Fibroblast of lung (primary cell): Measurements from ENCODE around the gene CSKMT. TPM values are rescaled to one million over a fixed set of nuclear protein-coding genes. Genes with fewer than 3 reads are reported as not detected.

Experiments
- DNase-seq, 2 donors: peaks; one replicate each; pipeline versions ENCODE4 v3.0.0 to v3.0.0-alpha.2; 2010; ENCODE audit warnings: low read depth in 2 of 2
- H2AFZ ChIP-seq: 2 replicates; pipeline ENCODE4 v1.5.1; 2012; ENCODE audit warnings: low read length, control low read depth, inconsistent platforms
- H3K27ac ChIP-seq: 2 replicates; pipeline ENCODE4 v1.5.1; 2011; ENCODE audit warnings: low read length, control low read depth; ENCODE audit not compliant: insufficient read depth
- H3K27me3 ChIP-seq: 2 replicates; pipeline ENCODE4 v1.5.1; 2011; ENCODE audit warnings: mild to moderate bottlenecking, low read length; ENCODE audit not compliant: control insufficient read depth, insufficient read depth
- H3K36me3 ChIP-seq: 2 replicates; pipeline ENCODE4 v1.5.1; 2011; ENCODE audit warnings: low read length; ENCODE audit not compliant: control insufficient read depth, insufficient read depth
- H3K4me1 ChIP-seq: 2 replicates; pipeline ENCODE4 v1.5.1; 2011; ENCODE audit warnings: low read length; ENCODE audit not compliant: control insufficient read depth, insufficient read depth; ENCODE audit errors: extremely low read depth
- H3K4me2 ChIP-seq: 2 replicates; pipeline ENCODE4 v1.5.1; 2011; ENCODE audit warnings: low read length, control low read depth; ENCODE audit not compliant: insufficient read depth; ENCODE audit errors: extremely low read depth
- H3K4me3 ChIP-seq, 4 experiments: fragments of 200-600 bp in 1 of 4; sonication (generic) in 1 of 4; replicated peaks in 1 of 4; 2 replicates each; pipeline ENCODE4 v1.5.1; 2011 to 2016; ENCODE audit warnings: low read length in 4 of 4, low read depth in 3 of 4, mild to moderate bottlenecking in 3 of 4, control low read depth in 2 of 4, inconsistent platforms in 1 of 4, mixed read lengths in 1 of 4; ENCODE audit not compliant: insufficient read depth in 1 of 4; ENCODE audit errors: control extremely low read depth in 1 of 4
- H3K79me2 ChIP-seq: 2 replicates; pipeline ENCODE4 v1.5.1; 2012; ENCODE audit warnings: mild to moderate bottlenecking, low read length, inconsistent platforms; ENCODE audit not compliant: control insufficient read depth, insufficient read depth
- H3K9ac ChIP-seq: 2 replicates; pipeline ENCODE4 v1.5.1; 2011; ENCODE audit warnings: mild to moderate bottlenecking, low read length, control low read depth; ENCODE audit not compliant: insufficient read depth
- H3K9me3 ChIP-seq: 2 replicates; pipeline ENCODE4 v1.5.1; 2012; ENCODE audit warnings: low read depth, low read length; ENCODE audit not compliant: control insufficient read depth, insufficient read depth
- H4K20me1 ChIP-seq: 2 replicates; pipeline ENCODE4 v1.5.1; 2011; ENCODE audit warnings: low read length; ENCODE audit not compliant: control insufficient read depth, insufficient read depth; ENCODE audit errors: extremely low read depth
- CTCF ChIP-seq, 2 donors: IDR thresholded peaks in 1 of 2; conservative IDR thresholded peaks in 1 of 2; 1 replicate in 1 of 2; 2 replicates in 1 of 2; pipeline ENCODE4 v1.5.1; 2011 to 2012; ENCODE audit warnings: low read length in 2 of 2, control low read depth in 1 of 2, inconsistent platforms in 1 of 2, low read depth in 1 of 2, mild to moderate bottlenecking in 1 of 2
- EZH2 ChIP-seq: IDR thresholded peaks from 2 replicates; pipeline ENCODE4 v1.5.1; 2012; ENCODE audit warnings: low read length, control low read depth, mild to moderate bottlenecking; ENCODE audit errors: missing control alignments
- polyA plus RNA-seq, 2 donors: library from polyadenylated mRNA; depleted of rRNA in 1 of 2; stranded (reverse) in 1 of 2; unstranded in 1 of 2; fragments of >200 nt; gene quantifications; 2 replicates each; pipeline ENCODE4 v1.2.1, GENCODE V29; 2011 to 2012; ENCODE audit warnings: missing spikeins in 1 of 2
- total RNA-seq: library from RNA; depleted of rRNA; stranded (reverse); fragments of >200 nt; gene quantifications from 2 replicates; pipeline ENCODE4 v1.2.1, GENCODE V29; 2014

CSKMT gene
- total and polyA plus RNA-seq, 2 donors (not counting 1 experiment from before 2014, with no cell fraction given): 2.9 to 8.4 TPM

GRCh38 chr11:62716206-62716605 is 51.1 kb downstream of the CSKMT start:
- no peaks in the 10 kb centered on the region for H3K27me3 ChIP-seq
- no peaks in the 10 kb centered on the region for H3K9me3 ChIP-seq
- H3K4me1 ChIP-seq: peaks cover 3% of the 10 kb centered on the region
- H3K4me3 ChIP-seq: no peak overlapping the region
- TF ChIP-seq CTCF (conservative IDR thresholded peaks at IDR 0.05 in 1 of 2, IDR thresholded peaks at IDR 0.05 in 1 of 2; ENCODE audit: low read depth in 1 of 2, low read length in 2 of 2) (no peak), EZH2 (no peak)
- H3K27ac ChIP-seq: no peak overlapping the region
- no peak overlapping the region for H3K4me2 ChIP-seq
- H3K36me3 ChIP-seq: peaks cover 36% of the 10 kb centered on the region
- H3K9ac ChIP-seq: no peak overlapping the region
- no peaks in the 10 kb centered on the region for H4K20me1 ChIP-seq
- no peak for DNase-seq
- H3K79me2 ChIP-seq: peaks cover 43% of the 10 kb centered on the region
- no peak overlapping the region for H2AFZ ChIP-seq

- H3K9ac ChIP-seq: no peak overlapping the region
- no peaks in the 10 kb centered on the region for H4K20me1 ChIP-seq
- no peak for DNase-seq
- H3K4me3 ChIP-seq: no peak overlapping the region
- H3K4me2 ChIP-seq: no peak overlapping the region
- peaks cover 37% of the 10 kb centered on the region for H3K36me3 ChIP-seq
- TF ChIP-seq CTCF (conservative IDR thresholded peaks at IDR 0.05 in 1 of 2, IDR thresholded peaks at IDR 0.05 in 1 of 2; ENCODE audit: low read depth in 1 of 2, low read length in 2 of 2): no peak
- TF ChIP-seq EZH2: no peak
- H2AFZ ChIP-seq: no peak overlapping the region
- no peaks in the 10 kb centered on the region for H3K9me3 ChIP-seq
- peaks cover 48% of the 10 kb centered on the region for H3K79me2 ChIP-seq
- peaks cover 3% of the 10 kb centered on the region for H3K4me1 ChIP-seq
- H3K27me3 ChIP-seq: no peaks in the 10 kb centered on the region
- no peak overlapping the region for H3K27ac ChIP-seq
Measured at GRCh38 chr11:62716816-62717215, 51.7 kb downstream of the CSKMT start.

Other genes with a start within 250 kb of the CSKMT start
- gene SCGB1A1, start 246.3 kb upstream of the CSKMT start, total RNA-seq: not detected in 2 replicates
- not detected in 2 replicates for gene SCGB1A1, start 246.3 kb upstream of the CSKMT start, polyA plus RNA-seq
- gene AHNAK, start 118.5 kb upstream of the CSKMT start, total RNA-seq: 396 and 762 TPM in 2 replicates
- gene AHNAK, start 118.5 kb upstream of the CSKMT start, polyA plus RNA-seq: 209 and 220 TPM in 2 replicates
- gene EEF1G, start 91.4 kb upstream of the CSKMT start, total RNA-seq: 1,405 and 1,825 TPM in 2 replicates
- 1,308 and 1,333 TPM in 2 replicates for gene EEF1G, start 91.4 kb upstream of the CSKMT start, polyA plus RNA-seq
- 6.9 and 7.8 TPM in 2 replicates for gene TUT1, start 73.8 kb upstream of the CSKMT start, total RNA-seq
- 5.5 and 6.8 TPM in 2 replicates for gene TUT1, start 73.8 kb upstream of the CSKMT start, polyA plus RNA-seq
- 117 and 124 TPM in 2 replicates for gene MTA2, start 63.4 kb upstream of the CSKMT start, total RNA-seq
- 31.4 and 33.6 TPM in 2 replicates for gene MTA2, start 63.4 kb upstream of the CSKMT start, polyA plus RNA-seq
- 17.5 and 20.5 TPM in 2 replicates for gene EML3, start 52.5 kb upstream of the CSKMT start, total RNA-seq
- gene EML3, start 52.5 kb upstream of the CSKMT start, polyA plus RNA-seq: 17.8 and 22.6 TPM in 2 replicates
- 8.5 and 9.9 TPM in 2 replicates for gene ROM1, start 52.1 kb upstream of the CSKMT start, total RNA-seq
- 1.7 and 3.0 TPM in 2 replicates for gene ROM1, start 52.1 kb upstream of the CSKMT start, polyA plus RNA-seq
- gene B3GAT3, start 43.3 kb upstream of the CSKMT start, total RNA-seq: 29.1 and 30.8 TPM in 2 replicates
- 15.9 and 17.6 TPM in 2 replicates for gene B3GAT3, start 43.3 kb upstream of the CSKMT start, polyA plus RNA-seq
- gene GANAB, start 18.7 kb upstream of the CSKMT start, total RNA-seq: 167 and 279 TPM in 2 replicates
- 328 and 368 TPM in 2 replicates for gene GANAB, start 18.7 kb upstream of the CSKMT start, polyA plus RNA-seq
- 16.4 and 16.7 TPM in 2 replicates for gene INTS5, start 12.0 kb upstream of the CSKMT start, total RNA-seq
- gene INTS5, start 12.0 kb upstream of the CSKMT start, polyA plus RNA-seq: 9.4 and 13.2 TPM in 2 replicates
- 25.4 and 33.4 TPM in 2 replicates for gene C11orf98, start 102 bp upstream of the CSKMT start, total RNA-seq
- 38.2 and 64.8 TPM in 2 replicates for gene C11orf98, start 102 bp upstream of the CSKMT start, polyA plus RNA-seq
- 12.1 and 14.0 TPM in 2 replicates for gene UQCC3, start 6.4 kb downstream of the CSKMT start, total RNA-seq
- gene UQCC3, start 6.4 kb downstream of the CSKMT start, polyA plus RNA-seq: 4.7 and 7.3 TPM in 2 replicates
- 3.6 and 4.5 TPM in 2 replicates for gene LBHD1, start 7.0 kb downstream of the CSKMT start, total RNA-seq
- 3.1 and 3.4 TPM in 2 replicates for gene LBHD1, start 7.0 kb downstream of the CSKMT start, polyA plus RNA-seq
- 143 and 229 TPM in 2 replicates for gene UBXN1, start 13.8 kb downstream of the CSKMT start, total RNA-seq
- 76.4 and 88.6 TPM in 2 replicates for gene UBXN1, start 13.8 kb downstream of the CSKMT start, polyA plus RNA-seq
- gene LRRN4CL, start 24.2 kb downstream of the CSKMT start, total RNA-seq: 13.4 and 31.5 TPM in 2 replicates
- 7.9 and 12.7 TPM in 2 replicates for gene LRRN4CL, start 24.2 kb downstream of the CSKMT start, polyA plus RNA-seq
- gene BSCL2, start 42.1 kb downstream of the CSKMT start, total RNA-seq: 37.8 and 62.1 TPM in 2 replicates
- gene BSCL2, start 42.1 kb downstream of the CSKMT start, polyA plus RNA-seq: 35.5 and 54.0 TPM in 2 replicates
- gene GNG3, start 42.4 kb downstream of the CSKMT start, total RNA-seq: not detected in 2 replicates
- gene GNG3, start 42.4 kb downstream of the CSKMT start, polyA plus RNA-seq: 0.07 TPM in 1 of 2 replicates, not detected in the other
- 9.2 and 14.5 TPM in 2 replicates for gene HNRNPUL2, start 62.1 kb downstream of the CSKMT start, total RNA-seq
- gene HNRNPUL2, start 62.1 kb downstream of the CSKMT start, polyA plus RNA-seq: 18.8 and 26.4 TPM in 2 replicates
- 32.4 and 44.4 TPM in 2 replicates for gene TTC9C, start 63.2 kb downstream of the CSKMT start, total RNA-seq
- gene TTC9C, start 63.2 kb downstream of the CSKMT start, polyA plus RNA-seq: 26.1 and 27.3 TPM in 2 replicates
- 13.4 and 14.4 TPM in 2 replicates for gene ZBTB3, start 88.8 kb downstream of the CSKMT start, total RNA-seq
- 6.2 and 6.8 TPM in 2 replicates for gene ZBTB3, start 88.8 kb downstream of the CSKMT start, polyA plus RNA-seq
- 68.8 and 80.6 TPM in 2 replicates for gene POLR2G, start 96.3 kb downstream of the CSKMT start, total RNA-seq
- gene POLR2G, start 96.3 kb downstream of the CSKMT start, polyA plus RNA-seq: 216 and 228 TPM in 2 replicates
- 16.7 and 18.8 TPM in 2 replicates for gene TAF6L, start 106.1 kb downstream of the CSKMT start, total RNA-seq
- 10.0 and 12.7 TPM in 2 replicates for gene TAF6L, start 106.1 kb downstream of the CSKMT start, polyA plus RNA-seq
- gene TMEM179B, start 122.1 kb downstream of the CSKMT start, total RNA-seq: 27.5 and 41.9 TPM in 2 replicates
- gene TMEM179B, start 122.1 kb downstream of the CSKMT start, polyA plus RNA-seq: 64.8 and 69.5 TPM in 2 replicates
- gene TMEM223, start 126.7 kb downstream of the CSKMT start, total RNA-seq: 11.7 and 16.4 TPM in 2 replicates
- 14.4 and 15.4 TPM in 2 replicates for gene TMEM223, start 126.7 kb downstream of the CSKMT start, polyA plus RNA-seq
- gene NXF1, start 140.1 kb downstream of the CSKMT start, total RNA-seq: 14.9 and 17.2 TPM in 2 replicates
- gene NXF1, start 140.1 kb downstream of the CSKMT start, polyA plus RNA-seq: 27.8 and 43.7 TPM in 2 replicates
- gene STX5, start 166.7 kb downstream of the CSKMT start, total RNA-seq: 40.3 and 44.9 TPM in 2 replicates
- gene STX5, start 166.7 kb downstream of the CSKMT start, polyA plus RNA-seq: 48.7 and 48.9 TPM in 2 replicates
- gene TEX54, start 167.5 kb downstream of the CSKMT start, total RNA-seq: not detected in 2 replicates
- gene TEX54, start 167.5 kb downstream of the CSKMT start, polyA plus RNA-seq: not detected in 2 replicates
- 85.3 and 86.9 TPM in 2 replicates for gene WDR74, start 174.3 kb downstream of the CSKMT start, total RNA-seq
- gene WDR74, start 174.3 kb downstream of the CSKMT start, polyA plus RNA-seq: 14.8 and 24.0 TPM in 2 replicates
- 344 and 441 TPM in 2 replicates for gene SLC3A2, start 215.6 kb downstream of the CSKMT start, total RNA-seq
- 91.2 and 132 TPM in 2 replicates for gene SLC3A2, start 215.6 kb downstream of the CSKMT start, polyA plus RNA-seq